HG02973 (cell line): ENCODE results near the gene SLC35E3.

Experiments
- ATAC-seq: cut with Tn5 transposase; IDR thresholded peaks from one replicate; pipeline ENCODE4 v1.9.1; 2021; ENCODE audit warnings: moderate library complexity; ENCODE audit not compliant: unreplicated experiment

Gene SLC35E3

GRCh38 chr12:68745904-68746571, at the start of gene SLC35E3:
SLC35E3 (plus strand) TSS chr12:68746176; CDS start chr12:68746378, 202 bp downstream.
- ATAC-seq = peak; percentile 95

- no peak for ATAC-seq
Measured at GRCh38 chr12:68699486-68699885, 46.5 kb upstream of the SLC35E3 start.

GRCh38 chr12:68727776-68728175, 18.2 kb upstream of the SLC35E3 start:
- no peak for ATAC-seq

- no peak for ATAC-seq
Measured at GRCh38 chr12:68733661-68734071, 12.3 kb upstream of the SLC35E3 start.

DNA sequence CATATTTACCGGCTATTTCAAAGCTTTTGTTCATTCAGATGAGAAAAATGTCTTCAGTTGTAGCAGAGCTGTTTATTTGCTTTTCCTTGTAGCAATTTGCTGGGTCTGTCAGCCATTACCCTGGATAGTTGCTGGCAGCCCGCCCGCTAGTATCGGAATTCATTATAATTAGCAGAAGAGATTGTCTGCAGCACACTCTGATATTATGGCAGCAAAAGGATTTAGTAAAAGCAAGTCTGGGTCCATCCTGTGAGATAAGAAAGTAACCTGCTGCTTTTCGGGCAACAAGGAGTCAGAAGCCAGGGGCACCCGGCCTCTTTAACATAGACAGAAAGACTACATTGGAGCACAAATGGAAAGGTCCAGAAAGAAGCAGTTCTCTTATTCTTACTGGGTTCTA, 6.1 kb upstream of the SLC35E3 start:
- ATAC-seq = no peak

DNA sequence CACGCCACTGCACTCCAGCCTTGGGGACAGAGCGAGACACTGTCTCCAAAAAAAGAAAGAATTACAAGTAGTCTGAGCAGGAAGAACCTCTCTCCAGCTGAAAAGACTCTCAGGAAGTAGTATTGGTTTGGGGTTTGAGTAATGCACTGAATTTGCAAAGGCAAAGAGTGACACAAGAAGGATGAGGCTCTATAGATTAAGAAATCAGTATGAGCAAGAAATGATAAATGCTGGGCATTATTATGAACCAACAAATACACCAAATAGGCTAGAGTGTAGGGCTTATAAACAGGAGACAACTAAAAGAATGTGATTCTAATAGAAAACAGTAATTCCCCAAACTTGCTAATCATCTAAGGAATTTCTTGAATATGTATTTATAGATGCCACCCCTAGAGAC, 2.6 kb upstream of the SLC35E3 start:
- no peak for ATAC-seq

GRCh38 chr12:68745376-68745903, 536 bp upstream of the SLC35E3 start:
- ATAC-seq = peak; percentile 0

GRCh38 chr12:68746572-68747180, 700 bp downstream of the SLC35E3 start:
- ATAC-seq = peak; percentile 22

- ATAC-seq = no peak
Measured at GRCh38 chr12:68749443-68749842, 3.5 kb downstream of the SLC35E3 start.

DNA sequence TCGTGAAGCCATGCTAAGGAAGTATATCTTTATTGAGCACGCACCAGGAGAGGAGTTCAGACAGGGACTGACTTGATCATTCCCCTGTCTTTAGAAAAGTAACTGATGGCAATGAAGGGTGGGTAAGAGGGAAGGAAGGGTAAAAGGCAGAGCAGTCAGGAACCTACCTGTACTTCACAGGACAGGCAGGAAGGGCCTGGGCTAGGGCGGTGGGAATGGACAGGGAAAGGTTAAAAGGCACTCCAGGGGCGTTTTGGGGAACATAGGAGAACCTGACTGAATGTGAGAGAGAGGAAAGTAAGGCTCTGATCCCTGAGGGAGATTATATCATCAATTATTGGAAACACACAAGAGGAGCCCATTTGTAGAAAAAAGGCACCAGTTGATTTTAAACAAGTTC, 3.9 kb downstream of the SLC35E3 start:
- no peak for ATAC-seq

DNA sequence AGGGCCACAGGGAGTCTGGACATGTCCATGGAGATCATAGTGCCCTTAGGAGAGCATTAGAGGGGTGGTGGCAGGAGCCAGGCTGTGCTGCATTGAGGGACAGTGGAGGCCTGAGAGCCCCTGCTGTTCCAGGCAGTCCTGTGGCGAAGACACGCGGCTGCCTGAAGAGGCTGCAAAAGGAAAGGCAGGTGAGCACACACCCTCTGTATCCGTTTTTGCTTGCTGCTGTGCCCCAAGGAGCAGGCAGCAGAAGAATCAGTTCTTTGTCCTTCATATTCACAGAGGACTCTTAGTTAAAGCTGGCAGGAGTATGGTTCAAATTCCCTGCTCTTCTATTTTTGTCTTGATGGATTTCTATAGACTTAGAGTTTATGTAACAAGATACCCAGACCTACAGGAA, 4.5 kb downstream of the SLC35E3 start:
- no peak for ATAC-seq

GRCh38 chr12:68755536-68756243, 9.7 kb downstream of the SLC35E3 start:
- no peak for ATAC-seq

DNA sequence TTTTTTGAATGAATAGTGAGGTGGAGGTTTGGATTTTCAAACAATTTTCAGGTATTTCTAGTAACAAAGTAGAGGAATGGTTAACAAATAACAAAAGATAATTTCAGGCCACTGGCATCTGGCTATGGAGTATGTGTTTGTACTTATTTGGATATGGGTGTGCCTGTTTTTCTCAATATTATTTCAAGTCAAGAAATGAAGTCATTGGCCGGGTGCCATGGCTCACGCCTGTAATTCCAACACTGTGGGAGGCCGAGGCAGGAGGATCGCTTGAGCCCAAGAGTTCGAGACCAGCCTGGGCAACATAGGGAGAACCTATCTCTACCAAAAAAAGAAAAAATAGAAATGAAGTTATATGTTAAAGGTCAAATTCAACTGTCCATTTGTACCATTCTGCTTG, 13.9 kb downstream of the SLC35E3 start:
- ATAC-seq = no peak

DNA sequence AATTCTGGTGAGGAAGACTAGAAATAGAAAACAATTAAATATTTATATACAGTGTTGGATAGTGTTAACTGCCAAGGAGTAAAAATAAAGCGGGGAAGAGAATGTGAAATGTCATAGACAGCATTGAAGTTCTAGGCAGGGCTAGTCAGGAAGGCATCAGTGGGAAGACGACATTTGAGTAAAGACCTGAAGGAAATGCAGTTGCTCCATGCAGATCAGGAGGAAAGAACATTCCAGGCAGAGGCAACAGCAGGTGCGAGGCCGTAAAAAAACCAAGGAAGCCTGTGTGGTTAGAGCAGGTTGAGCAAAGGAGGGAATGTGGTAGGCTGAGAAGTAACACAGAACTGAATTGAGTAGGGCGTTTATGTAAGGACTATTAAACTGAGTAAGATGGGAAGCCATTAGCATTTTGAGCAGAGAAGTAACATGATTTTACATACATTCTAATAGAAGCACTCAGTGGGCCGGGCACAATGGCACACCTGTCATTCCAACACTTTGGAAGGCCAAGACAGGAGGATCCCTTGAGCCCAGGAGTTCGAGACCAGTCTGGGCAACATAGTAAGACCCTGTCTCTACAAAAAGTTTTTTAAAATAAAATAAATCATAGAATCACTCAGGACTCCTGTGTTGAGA, 14.9 kb downstream of the SLC35E3 start:
- no peak for ATAC-seq

GRCh38 chr12:68761442-68761812, 15.5 kb downstream of the SLC35E3 start:
- ATAC-seq = no peak

- ATAC-seq = no peak
Measured at GRCh38 chr12:68761901-68762630, 16.1 kb downstream of the SLC35E3 start.

DNA sequence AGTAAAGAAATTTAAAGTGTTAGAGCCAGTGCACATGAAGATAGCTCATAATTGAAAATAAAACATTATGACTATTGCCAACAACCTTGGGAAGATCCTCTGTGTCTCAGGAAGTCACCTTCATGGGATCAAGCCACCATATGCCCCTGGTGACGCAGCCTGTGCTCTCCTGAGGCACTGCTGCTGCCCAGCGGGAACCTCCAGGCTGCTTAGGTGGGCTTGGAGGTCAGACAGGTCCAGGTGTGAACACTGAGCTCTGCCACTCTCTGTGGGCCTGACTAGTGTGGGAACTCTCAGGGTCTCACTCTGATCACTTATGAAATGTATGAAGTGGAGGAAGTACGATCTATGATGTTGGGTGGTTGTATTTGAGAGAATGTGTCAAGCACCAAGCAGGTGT, 16.7 kb downstream of the SLC35E3 start:
- ATAC-seq = no peak

GRCh38 chr12:68765696-68766095, 19.7 kb downstream of the SLC35E3 start:
- ATAC-seq = no peak

DNA sequence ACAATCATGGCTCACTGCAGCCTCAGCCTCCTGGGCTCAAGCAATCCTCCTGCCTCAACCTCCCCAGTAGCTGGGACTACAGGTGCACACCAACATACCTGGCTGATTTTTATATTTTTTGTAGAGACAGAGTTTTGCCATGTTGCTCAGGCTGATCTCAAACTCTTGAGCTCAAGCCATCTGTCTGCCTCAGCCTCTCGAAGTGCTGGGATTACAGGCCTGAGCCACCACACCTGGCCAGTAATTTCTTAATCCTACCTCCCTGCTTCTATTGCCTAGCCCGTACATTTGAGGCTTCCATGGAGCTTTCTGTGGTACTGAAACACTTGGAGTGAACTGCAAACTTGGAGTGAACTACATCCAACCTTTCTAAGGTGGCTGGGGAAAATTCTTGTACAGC, 20.7 kb downstream of the SLC35E3 start:
- ATAC-seq = no peak

DNA sequence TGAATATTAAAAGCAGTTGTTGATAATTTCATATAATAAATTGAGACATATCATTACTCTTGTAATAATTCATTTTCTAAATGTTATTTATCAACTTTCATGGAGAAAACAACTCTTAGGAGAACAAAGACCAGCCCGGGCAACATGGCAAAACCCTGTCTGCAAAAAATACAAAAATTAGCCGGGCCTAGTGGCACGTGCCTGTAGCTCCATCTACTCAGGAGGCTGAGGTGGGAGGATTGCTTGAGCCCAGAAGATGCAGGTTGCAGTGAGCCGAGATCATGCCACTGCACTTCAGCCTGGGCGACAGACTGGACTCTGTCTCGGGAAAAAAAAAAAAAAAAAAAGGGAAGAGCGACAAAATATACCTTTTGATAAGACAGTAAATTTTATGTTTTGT, 21.2 kb downstream of the SLC35E3 start:
- no peak for ATAC-seq

DNA sequence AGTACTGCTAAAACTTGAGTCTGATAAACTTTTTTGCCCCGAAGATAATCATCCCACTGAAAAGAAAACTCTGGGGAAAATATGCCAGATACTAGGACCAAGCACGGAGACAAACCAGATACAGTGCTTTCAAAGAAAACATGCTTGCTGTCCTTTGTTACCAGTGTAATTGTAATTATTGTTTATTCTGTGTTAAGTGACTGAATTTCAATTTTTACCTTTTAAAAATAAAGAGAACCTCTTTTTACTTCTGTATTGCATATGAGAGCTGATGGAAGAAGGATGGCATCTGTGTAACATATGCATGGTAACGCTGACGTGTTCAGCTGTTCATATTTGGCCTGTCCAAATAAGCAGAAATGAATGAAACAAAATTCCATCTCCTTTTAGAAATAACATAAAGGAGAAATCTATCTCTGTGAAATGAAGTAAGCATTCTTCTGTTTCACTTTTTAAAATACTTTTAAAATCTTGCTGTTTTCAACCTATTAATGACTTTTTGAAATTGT, 22.5 kb downstream of the SLC35E3 start:
- no peak for ATAC-seq
